ENCODE results near the gene MINK1. TPM values are rescaled to one million over a fixed set of nuclear protein-coding genes. Genes with fewer than 3 reads are reported as not detected.
"Not testable (repeated sequence)": the region's sequence is repeated elsewhere in the genome, so short reads cannot be mapped to it uniquely, and the experiment has no call there.

MINK1 gene
- total RNA-seq, 1 experiment from 2014 or later = 20.0 TPM

GRCh38 chr17:4914551-4914950, 81.4 kb downstream of the MINK1 start:
- not testable (repeated sequence) for H3K4me3 ChIP-seq; H3K27me3 ChIP-seq (replicated peaks); H3K4me1 ChIP-seq (replicated peaks); H3K9me3 ChIP-seq (replicated peaks); DNase-seq (ENCODE audit: low read depth in 1 of 2, low spot score in 2 of 2); H3K36me3 ChIP-seq; H3K27ac ChIP-seq

GRCh38 chr17:4919511-4920047, 86.4 kb downstream of the MINK1 start:
- Histone ChIP-seq H3K27ac (no peak overlapping the region), H3K4me3 (no peak overlapping the region), H3K36me3 (no peaks in the 10 kb centered on the region), H3K9me3 (replicated peaks) (no peaks in the 10 kb centered on the region), H3K27me3 (replicated peaks) (no peaks in the 10 kb centered on the region), H3K4me1 (replicated peaks) (no peaks in the 10 kb centered on the region)
- no peak for DNase-seq (ENCODE audit: low read depth in 1 of 2, low spot score in 2 of 2)

- Histone ChIP-seq H3K27ac (no peak overlapping the region), H3K36me3 (no peaks in the 10 kb centered on the region), H3K27me3 (replicated peaks) (no peaks in the 10 kb centered on the region), H3K4me1 (replicated peaks) (no peaks in the 10 kb centered on the region), H3K9me3 (replicated peaks) (no peaks in the 10 kb centered on the region), H3K4me3 (no peak overlapping the region)
- no peak for DNase-seq (ENCODE audit: low read depth in 1 of 2, low spot score in 2 of 2)
These were observed 87.4 kb downstream of the MINK1 start for GRCh38 chr17:4920351-4921048.

- no peaks in the 10 kb centered on the region for H3K9me3 ChIP-seq (replicated peaks)
- no peaks in the 10 kb centered on the region for H3K4me1 ChIP-seq (replicated peaks)
- DNase-seq (ENCODE audit: low read depth in 1 of 2, low spot score in 2 of 2) = no peak
- no peak overlapping the region for H3K4me3 ChIP-seq
- H3K36me3 ChIP-seq = no peaks in the 10 kb centered on the region
- H3K27ac ChIP-seq = no peak overlapping the region
- H3K27me3 ChIP-seq (replicated peaks) = no peaks in the 10 kb centered on the region
These were observed 88.2 kb downstream of the MINK1 start for GRCh38 chr17:4921320-4921719.

- H3K27ac ChIP-seq; DNase-seq (ENCODE audit: low read depth in 1 of 2, low spot score in 2 of 2); H3K4me3 ChIP-seq; H3K36me3 ChIP-seq; H3K9me3 ChIP-seq (replicated peaks); H3K4me1 ChIP-seq (replicated peaks); H3K27me3 ChIP-seq (replicated peaks): not testable (repeated sequence)
These were observed 93.6 kb downstream of the MINK1 start for GRCh38 chr17:4926577-4927335.

- no peak overlapping the region for H3K27ac ChIP-seq
- no peak for DNase-seq (ENCODE audit: low read depth in 1 of 2, low spot score in 2 of 2)
- no peak overlapping the region for H3K4me3 ChIP-seq
- H3K36me3 ChIP-seq = no peaks in the 10 kb centered on the region
- no peaks in the 10 kb centered on the region for H3K9me3 ChIP-seq (replicated peaks)
- H3K4me1 ChIP-seq (replicated peaks) = peaks cover 5% of the 10 kb centered on the region; the same call in 1 of the 2 replicates
- H3K27me3 ChIP-seq (replicated peaks) = no peaks in the 10 kb centered on the region
These were observed 95.7 kb downstream of the MINK1 start for GRCh38 chr17:4928881-4929280.

GRCh38 chr17:4931963-4932362, 98.8 kb downstream of the MINK1 start, which contains the start of gene GP1BA:
Gene GP1BA (plus strand): TSS chr17:4932277. CDS start chr17:4932605, 328 bp downstream.
- Histone ChIP-seq H3K4me3 (no peak within 1 kb of the TSS), H3K9me3 (replicated peaks) (no peaks in the 10 kb centered on the region), H3K27me3 (replicated peaks) (no peaks in the 10 kb centered on the region), H3K4me1 (replicated peaks) (peaks cover 13% of the 10 kb centered on the region), H3K36me3 (no peaks in the 10 kb centered on the region), H3K27ac (no peak within 1 kb of the TSS)
- DNase-seq (ENCODE audit: low read depth in 1 of 2, low spot score in 2 of 2) = no peak

GRCh38 chr17:4932756-4933155, 99.6 kb downstream of the MINK1 start:
- DNase-seq (ENCODE audit: low read depth in 1 of 2, low spot score in 2 of 2) = no peak

GRCh38 chr17:4933646-4934045, 100.5 kb downstream of the MINK1 start:
- DNase-seq (ENCODE audit: low read depth in 1 of 2, low spot score in 2 of 2) = no peak
- Histone ChIP-seq H3K4me1 (replicated peaks) (peaks cover 15% of the 10 kb centered on the region), H3K36me3 (peaks cover 15% of the 10 kb centered on the region), H3K9me3 (replicated peaks) (no peaks in the 10 kb centered on the region), H3K4me3 (no peak overlapping the region), H3K27ac (no peak overlapping the region), H3K27me3 (replicated peaks) (no peaks in the 10 kb centered on the region)

More at GRCh38 chr17:4932756-4933155, 99.6 kb downstream of the MINK1 start:
- Histone ChIP-seq H3K36me3 (peaks cover 6% of the 10 kb centered on the region), H3K4me3 (no peak overlapping the region), H3K27me3 (replicated peaks) (no peaks in the 10 kb centered on the region), H3K27ac (no peak overlapping the region), H3K4me1 (replicated peaks) (peaks cover 13% of the 10 kb centered on the region), H3K9me3 (replicated peaks) (no peaks in the 10 kb centered on the region)

- peak; percentile 43 to 60 for DNase-seq (ENCODE audit: low read depth in 1 of 2, low spot score in 2 of 2)
- Histone ChIP-seq H3K27ac (no peak overlapping the region), H3K9me3 (replicated peaks) (no peaks in the 10 kb centered on the region), H3K4me3 (peak overlapping the region; percentile 15; the same call in 1 of the 2 replicates), H3K4me1 (replicated peaks) (peaks cover 19% of the 10 kb centered on the region), H3K36me3 (peaks cover 18% of the 10 kb centered on the region), H3K27me3 (replicated peaks) (no peaks in the 10 kb centered on the region)
These were observed 101.2 kb downstream of the MINK1 start for GRCh38 chr17:4934173-4934979.

- no peak overlapping the region for H3K27ac ChIP-seq
- no peak overlapping the region for H3K4me3 ChIP-seq
- no peaks in the 10 kb centered on the region for H3K27me3 ChIP-seq (replicated peaks)
- H3K36me3 ChIP-seq = peaks cover 20% of the 10 kb centered on the region
- peaks cover 21% of the 10 kb centered on the region for H3K4me1 ChIP-seq (replicated peaks)
- no peaks in the 10 kb centered on the region for H3K9me3 ChIP-seq (replicated peaks)
- no peak for DNase-seq (ENCODE audit: low read depth in 1 of 2, low spot score in 2 of 2)
These were observed 102.5 kb downstream of the MINK1 start for GRCh38 chr17:4935650-4936049.

GRCh38 chr17:4936436-4936835, 103.3 kb downstream of the MINK1 start:
- Histone ChIP-seq H3K4me3 (no peak overlapping the region), H3K27ac (no peak overlapping the region), H3K27me3 (replicated peaks) (no peaks in the 10 kb centered on the region), H3K9me3 (replicated peaks) (no peaks in the 10 kb centered on the region), H3K36me3 (peaks cover 28% of the 10 kb centered on the region), H3K4me1 (replicated peaks) (peaks cover 28% of the 10 kb centered on the region)
- no peak for DNase-seq (ENCODE audit: low read depth in 1 of 2, low spot score in 2 of 2)

- H3K4me3 ChIP-seq = no peak overlapping the region
- peaks cover 34% of the 10 kb centered on the region for H3K4me1 ChIP-seq (replicated peaks)
- H3K36me3 ChIP-seq = peaks cover 38% of the 10 kb centered on the region
- DNase-seq (ENCODE audit: low read depth in 1 of 2, low spot score in 2 of 2) = no peak
- no peak overlapping the region for H3K27ac ChIP-seq
- no peaks in the 10 kb centered on the region for H3K27me3 ChIP-seq (replicated peaks)
- H3K9me3 ChIP-seq (replicated peaks) = no peaks in the 10 kb centered on the region
These were observed 104.4 kb downstream of the MINK1 start for GRCh38 chr17:4937553-4937952.

Data from SJSA1 (cell line).